ENCODE data around the gene SETD3. TPM values are rescaled to one million over a fixed set of nuclear protein-coding genes. Genes with fewer than 3 reads are reported as not detected.
"Not testable (repeated sequence)": the region's sequence is repeated elsewhere in the genome, so short reads cannot be mapped to it uniquely, and the experiment has no call there.

The SETD3 gene
- total RNA-seq, 2 experiments from 2014 or later, result 54.3 to 56.8 TPM

DNA sequence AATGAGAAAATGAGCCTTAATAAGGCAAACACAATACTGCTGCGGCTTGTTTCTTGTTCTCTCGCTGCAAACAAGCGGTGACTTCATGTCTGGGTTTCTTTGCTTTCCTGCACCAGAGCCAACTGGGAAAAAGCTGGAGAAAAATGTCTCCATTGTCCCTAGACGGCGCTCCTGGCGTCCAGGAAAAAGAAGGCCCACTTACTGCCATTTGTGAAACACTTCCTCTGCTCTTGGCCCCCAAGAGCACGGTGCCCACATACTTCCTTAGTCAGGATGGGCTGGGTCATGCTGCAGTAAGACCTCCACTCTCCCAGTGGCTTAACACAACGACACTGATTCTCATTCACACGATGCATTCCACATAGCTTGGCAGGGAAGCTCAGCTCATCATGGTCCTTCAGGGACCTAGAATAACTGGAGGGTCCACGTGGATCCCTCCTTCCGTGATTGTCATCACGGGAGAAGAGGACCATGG, 122.7 kb downstream of the SETD3 start:
- no peak for DNase-seq
- no peaks in the 10 kb centered on the region for H3K9me3 Mint-ChIP-seq
- H3K4me1 Mint-ChIP-seq (ENCODE audit: low read depth), result no peaks in the 10 kb centered on the region
- no peaks in the 10 kb centered on the region for H3K27me3 Mint-ChIP-seq
- no peak overlapping the region for H3K27ac Mint-ChIP-seq
- intact Hi-C loops (cut with micrococcal nuclease), result no loop called here
- ChIA-PET POLR2A (no interaction called here), CTCF (interaction anchor here (0.9 kb wide), 1 partner anchor 58 kb away, joined by 3 read pairs; no protein-coding TSS in a partner anchor)
- no peak overlapping the region for H3K4me3 Mint-ChIP-seq
- no peaks in the 10 kb centered on the region for H3K36me3 Mint-ChIP-seq

DNA sequence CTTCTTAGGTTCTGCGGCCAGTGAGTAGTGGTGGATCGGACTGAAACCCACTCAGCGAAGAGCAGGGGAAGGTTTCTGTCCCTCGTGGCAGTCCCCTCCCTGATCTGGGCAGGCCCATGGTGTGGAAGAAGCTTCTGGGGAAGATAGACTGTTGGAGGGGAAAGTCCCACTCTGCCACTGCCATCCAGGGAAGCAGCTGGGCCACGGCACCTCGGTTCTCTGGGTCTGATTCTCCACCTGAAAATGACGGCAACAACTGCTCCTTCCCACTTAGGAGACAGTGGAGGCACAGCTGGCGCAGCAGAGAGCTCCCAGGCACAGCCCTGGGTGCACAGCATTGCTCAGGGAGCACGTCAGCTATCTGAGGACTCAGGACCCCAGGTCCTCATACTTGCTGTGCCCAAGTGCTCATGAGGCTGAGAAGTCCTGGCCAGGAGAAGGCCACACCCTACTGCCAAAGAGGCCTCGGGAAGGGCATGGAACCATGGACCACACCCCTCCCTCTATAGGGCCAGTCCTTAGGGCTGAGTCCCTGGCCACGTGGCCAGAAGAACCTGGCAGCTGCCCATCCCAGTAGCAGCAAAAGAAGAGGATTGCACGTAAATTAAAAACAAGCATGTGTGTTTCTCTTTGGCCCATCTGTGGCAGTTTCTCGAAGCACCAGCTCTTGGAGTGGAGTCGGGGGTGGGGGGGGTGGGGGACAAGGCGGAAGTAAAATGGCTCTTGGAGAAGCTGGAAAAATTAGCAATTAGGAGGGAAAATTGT, 123.3 kb downstream of the SETD3 start:
- ChIA-PET CTCF (interaction anchor here (1.0 kb wide), 1 partner anchor 28 kb away, joined by 3 read pairs; no protein-coding TSS in a partner anchor), POLR2A (no interaction called here)

DNA sequence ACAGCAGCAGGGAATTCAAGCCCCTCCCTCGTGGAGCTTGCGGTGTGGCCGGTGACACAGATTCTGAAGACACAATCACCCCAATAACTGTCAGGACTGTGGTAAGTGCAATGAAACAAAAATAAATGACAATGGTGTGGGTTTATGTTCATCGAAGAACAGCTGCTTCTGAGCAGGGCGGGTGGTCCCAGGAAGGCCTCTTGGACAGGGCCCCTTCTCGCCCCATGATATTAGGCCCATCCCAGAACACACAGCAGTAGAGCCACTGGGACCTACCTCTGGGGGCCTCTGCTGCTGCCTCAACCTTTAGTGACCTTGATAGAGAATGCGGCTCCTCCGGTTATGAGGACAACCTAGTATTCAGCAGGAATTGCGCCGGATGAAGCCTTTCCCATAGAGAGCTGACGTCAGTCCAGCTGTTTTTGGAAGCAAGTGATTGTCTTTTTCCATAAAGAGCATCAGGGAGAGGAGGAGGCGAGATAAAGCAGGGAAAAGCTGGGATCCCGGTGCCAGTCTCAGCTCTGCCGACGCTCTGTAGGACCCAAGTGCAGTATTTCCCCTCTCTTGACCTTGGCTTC, 124.5 kb downstream of the SETD3 start:
- Mint-ChIP-seq H3K36me3 (no peaks in the 10 kb centered on the region), H3K9me3 (no peaks in the 10 kb centered on the region), H3K4me1 (ENCODE audit: low read depth) (no peaks in the 10 kb centered on the region), H3K4me3 (no peak overlapping the region), H3K27ac (no peak overlapping the region), H3K27me3 (no peaks in the 10 kb centered on the region)
- no peak for DNase-seq
- POLR2A ChIA-PET, result no interaction called here
- CTCF ChIA-PET, result interaction anchor here (0.9 to 1.3 kb wide), 3 partner anchors 30 to 60 kb away, joined by 3 read pairs; no protein-coding TSS in a partner anchor
- intact Hi-C loops (cut with micrococcal nuclease), result no loop called here

More for the DNA sequence above, 123.3 kb downstream of the SETD3 start:
- no peak for DNase-seq
- H3K4me1 Mint-ChIP-seq (ENCODE audit: low read depth), result no peaks in the 10 kb centered on the region
- H3K27me3 Mint-ChIP-seq, result no peaks in the 10 kb centered on the region
- H3K9me3 Mint-ChIP-seq, result no peaks in the 10 kb centered on the region
- intact Hi-C loops (cut with micrococcal nuclease), result no loop called here
- no peak overlapping the region for H3K4me3 Mint-ChIP-seq
- no peak overlapping the region for H3K27ac Mint-ChIP-seq
- H3K36me3 Mint-ChIP-seq, result no peaks in the 10 kb centered on the region

DNA sequence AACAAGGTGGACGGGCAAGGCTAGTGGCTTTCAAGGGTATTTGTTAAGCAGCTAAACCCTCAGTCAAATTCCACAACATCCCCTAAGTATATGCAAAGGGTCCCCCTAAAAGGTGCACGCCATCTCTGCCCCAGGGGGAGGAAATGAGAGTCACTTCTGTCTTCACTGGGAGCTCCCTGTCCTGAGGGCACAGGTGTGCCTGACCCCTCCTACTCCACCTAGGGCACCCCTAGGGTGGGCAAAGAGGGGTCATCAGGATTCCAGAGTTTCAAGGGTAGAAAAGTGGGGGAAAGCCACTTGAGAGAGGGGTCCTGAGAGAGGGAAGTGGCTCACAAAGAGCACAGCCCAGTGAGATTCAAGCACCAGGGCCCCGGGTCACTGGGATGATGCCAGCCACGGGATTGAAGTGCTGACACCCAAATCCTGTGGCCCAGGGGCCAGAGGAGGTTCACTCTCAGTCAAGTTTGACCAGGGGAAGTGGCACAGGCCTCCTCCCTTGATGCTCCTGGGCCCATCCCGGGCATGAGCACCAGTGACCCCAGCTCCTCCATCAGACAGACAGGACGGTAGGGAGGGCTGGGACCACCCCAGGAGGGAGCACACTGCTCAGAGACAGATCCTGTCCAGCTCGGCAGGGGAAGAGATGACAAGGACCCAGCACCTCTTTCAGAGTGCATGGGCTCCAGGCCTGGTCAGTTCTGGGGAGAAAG, 126.3 kb downstream of the SETD3 start:
- ChIA-PET CTCF (interaction anchor here (0.6 to 1.9 kb wide), 3 partner anchors 34 to 86 kb away, joined by 3 to 5 read pairs (median 3); no protein-coding TSS in a partner anchor), POLR2A (no interaction called here)
- Mint-ChIP-seq H3K36me3 (no peaks in the 10 kb centered on the region), H3K27ac (no peak overlapping the region), H3K4me3 (no peak overlapping the region), H3K9me3 (no peaks in the 10 kb centered on the region), H3K4me1 (ENCODE audit: low read depth) (no peaks in the 10 kb centered on the region), H3K27me3 (no peaks in the 10 kb centered on the region)
- intact Hi-C loops (cut with micrococcal nuclease), result no loop called here
- DNase-seq, result no peak

DNA sequence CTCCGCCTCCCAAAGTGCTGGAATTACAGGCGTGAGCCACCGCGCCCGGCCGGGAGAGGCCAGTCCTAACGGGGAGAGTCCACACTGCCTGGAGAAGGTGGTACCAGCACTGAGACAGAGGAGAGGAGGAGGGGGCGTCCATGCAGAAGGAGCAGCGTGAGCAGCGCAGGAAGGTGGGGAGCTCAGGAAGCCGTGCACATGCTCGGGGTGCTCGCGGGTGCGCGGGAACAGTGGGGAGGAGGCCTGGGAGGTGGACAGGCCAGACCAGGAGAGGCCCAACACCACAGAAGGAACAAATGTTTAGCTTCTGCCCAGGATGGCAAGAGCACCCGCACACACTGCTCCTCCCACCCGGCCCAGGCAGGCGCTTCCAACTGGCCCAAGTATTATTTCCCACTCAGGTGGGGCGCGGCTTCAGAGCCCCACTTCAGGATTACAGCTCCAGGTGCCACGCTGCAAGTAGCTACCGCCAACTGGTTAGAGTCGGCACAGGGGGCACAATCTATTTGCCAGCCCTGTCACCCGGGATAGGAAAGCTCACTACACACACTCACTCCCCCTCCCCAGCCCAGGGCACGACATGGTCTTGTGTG, 127.9 kb downstream of the SETD3 start:
- Mint-ChIP-seq H3K4me3 (no peak overlapping the region), H3K27me3 (no peaks in the 10 kb centered on the region), H3K27ac (no peak overlapping the region), H3K36me3 (no peaks in the 10 kb centered on the region), H3K4me1 (ENCODE audit: low read depth) (no peaks in the 10 kb centered on the region), H3K9me3 (no peaks in the 10 kb centered on the region)
- no peak for DNase-seq
- POLR2A ChIA-PET, result no interaction called here
- intact Hi-C loops (cut with micrococcal nuclease), result no loop called here
- CTCF ChIA-PET, result interaction anchor here (1.0 kb wide), 1 partner anchor 40 kb away, joined by 3 read pairs; no protein-coding TSS in a partner anchor

DNA sequence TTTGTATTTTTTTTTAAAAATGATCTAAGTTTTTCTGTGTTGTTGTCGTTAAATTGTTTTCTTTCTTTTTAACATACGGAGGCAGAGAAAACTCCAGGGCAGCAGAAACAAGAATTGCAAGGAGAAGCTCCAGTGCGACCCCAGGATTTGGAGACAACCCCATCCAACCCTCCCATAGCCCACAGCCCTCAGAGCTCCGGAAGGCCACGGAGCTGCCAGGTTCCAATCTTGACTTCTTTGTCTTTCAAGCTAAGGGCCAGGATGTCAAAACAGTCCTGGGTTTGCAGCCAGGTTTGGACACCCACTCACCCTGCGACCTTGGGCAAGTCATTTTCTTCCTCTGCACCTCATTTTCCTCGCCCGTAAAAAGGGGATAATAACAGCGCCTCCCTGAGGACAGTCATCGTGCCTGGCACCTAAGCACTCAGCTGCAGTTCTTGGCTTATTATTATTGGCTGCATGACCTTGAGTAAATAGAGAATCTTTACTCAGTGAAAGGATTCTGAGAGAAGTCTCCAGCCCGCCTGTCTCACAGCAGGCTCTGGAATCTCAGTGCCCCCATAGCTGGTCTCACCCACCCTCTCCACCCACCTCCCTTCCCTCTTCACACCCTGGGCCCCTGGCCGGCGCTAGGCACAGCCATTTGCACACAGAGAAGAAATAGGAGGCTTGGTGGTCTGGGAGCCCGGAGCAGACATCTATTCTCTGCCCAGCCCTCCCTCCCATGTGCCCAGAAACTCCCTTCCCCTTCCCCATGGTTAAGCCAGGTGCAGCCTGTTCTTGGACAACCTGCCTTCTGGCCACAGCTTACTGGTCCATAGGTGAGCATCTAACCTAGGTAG, 129.3 kb downstream of the SETD3 start:
- ChIA-PET CTCF (interaction anchor here (1.1 kb wide), 1 partner anchor 31 kb away, joined by 4 read pairs; no protein-coding TSS in a partner anchor), POLR2A (no interaction called here)
- H3K9me3 Mint-ChIP-seq, result no peaks in the 10 kb centered on the region
- no peak overlapping the region for H3K4me3 Mint-ChIP-seq
- DNase-seq, result no peak
- H3K27ac Mint-ChIP-seq, result no peak overlapping the region
- no peaks in the 10 kb centered on the region for H3K4me1 Mint-ChIP-seq (ENCODE audit: low read depth)
- intact Hi-C loops (cut with micrococcal nuclease), result no loop called here
- H3K36me3 Mint-ChIP-seq, result no peaks in the 10 kb centered on the region
- H3K27me3 Mint-ChIP-seq, result peaks cover 2% of the 10 kb centered on the region

DNA sequence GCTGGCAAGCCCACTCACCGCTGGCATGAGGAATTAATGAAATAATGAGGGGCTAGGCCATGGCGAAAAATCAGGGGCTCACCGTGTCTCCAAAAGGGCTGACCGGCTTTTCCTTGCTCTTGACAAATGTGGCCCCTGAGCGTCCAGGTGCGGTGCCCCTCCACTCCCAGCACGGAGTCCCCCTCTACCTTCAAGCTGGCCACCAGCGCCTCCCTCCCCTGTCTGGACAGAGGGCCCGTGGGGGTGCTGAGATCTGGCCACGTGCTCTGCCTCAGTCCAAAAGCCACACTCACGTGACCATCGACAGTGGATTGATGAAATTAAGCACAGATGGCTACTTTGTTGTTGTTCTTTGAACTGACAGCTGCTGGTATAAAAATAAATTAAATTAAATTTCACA, 129.9 kb downstream of the SETD3 start:
- H3K9me3 Mint-ChIP-seq, result no peaks in the 10 kb centered on the region
- no peak overlapping the region for H3K4me3 Mint-ChIP-seq

DNA sequence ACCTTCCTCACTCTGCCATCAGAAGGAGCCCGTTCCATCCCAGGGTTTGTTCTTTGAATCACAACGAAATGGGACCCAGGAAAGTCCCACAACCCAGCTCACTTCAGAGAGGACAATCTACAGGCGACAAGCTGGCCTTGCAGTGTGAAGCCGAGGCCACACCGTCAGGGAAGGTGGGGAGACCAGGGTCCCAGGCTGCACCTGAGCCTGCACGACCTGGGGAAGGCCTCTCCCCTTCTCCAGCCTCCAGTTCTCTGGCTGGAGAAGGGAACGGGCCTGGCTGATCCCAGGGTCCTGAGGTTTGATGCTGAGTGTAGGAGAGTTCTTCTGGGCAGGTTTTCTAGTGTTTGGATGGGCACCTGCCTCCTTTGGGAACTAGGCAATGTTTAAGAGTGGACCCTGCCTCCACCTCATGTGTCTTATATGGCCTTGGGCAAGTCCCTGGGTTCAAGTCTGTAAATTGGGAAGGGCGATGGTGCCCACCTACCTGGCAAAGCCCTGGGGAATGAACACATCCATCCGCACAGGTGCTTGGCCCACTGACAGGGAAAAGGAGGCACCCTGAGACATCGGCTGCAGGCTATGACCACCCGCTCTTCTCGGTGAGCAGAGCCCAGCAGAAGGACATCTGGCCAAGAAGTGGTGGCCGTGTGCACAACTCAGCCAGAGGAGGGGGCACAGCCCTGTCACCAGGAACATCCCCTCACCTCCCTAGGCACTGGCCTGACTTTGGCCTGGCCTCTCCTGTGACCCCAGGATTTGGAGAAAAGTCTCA, 130.8 kb downstream of the SETD3 start:
- no peaks in the 10 kb centered on the region for H3K9me3 Mint-ChIP-seq
- no peak for DNase-seq
- ChIA-PET CTCF (no interaction called here), POLR2A (no interaction called here)
- H3K36me3 Mint-ChIP-seq, result no peaks in the 10 kb centered on the region
- no peaks in the 10 kb centered on the region for H3K4me1 Mint-ChIP-seq (ENCODE audit: low read depth)
- no peak overlapping the region for H3K27ac Mint-ChIP-seq
- H3K27me3 Mint-ChIP-seq, result peaks cover 7% of the 10 kb centered on the region
- no peak overlapping the region for H3K4me3 Mint-ChIP-seq
- intact Hi-C loops (cut with micrococcal nuclease), result no loop called here

More for the DNA sequence above, 129.9 kb downstream of the SETD3 start:
- no peak for DNase-seq
- Mint-ChIP-seq H3K36me3 (no peaks in the 10 kb centered on the region), H3K27me3 (peaks cover 7% of the 10 kb centered on the region), H3K27ac (no peak overlapping the region), H3K4me1 (ENCODE audit: low read depth) (no peaks in the 10 kb centered on the region)
- intact Hi-C loops (cut with micrococcal nuclease), result no loop called here
- CTCF ChIA-PET, result interaction anchor here (1.1 kb wide), 1 partner anchor 31 kb away, joined by 4 read pairs; no protein-coding TSS in a partner anchor
- POLR2A ChIA-PET, result no interaction called here

DNA sequence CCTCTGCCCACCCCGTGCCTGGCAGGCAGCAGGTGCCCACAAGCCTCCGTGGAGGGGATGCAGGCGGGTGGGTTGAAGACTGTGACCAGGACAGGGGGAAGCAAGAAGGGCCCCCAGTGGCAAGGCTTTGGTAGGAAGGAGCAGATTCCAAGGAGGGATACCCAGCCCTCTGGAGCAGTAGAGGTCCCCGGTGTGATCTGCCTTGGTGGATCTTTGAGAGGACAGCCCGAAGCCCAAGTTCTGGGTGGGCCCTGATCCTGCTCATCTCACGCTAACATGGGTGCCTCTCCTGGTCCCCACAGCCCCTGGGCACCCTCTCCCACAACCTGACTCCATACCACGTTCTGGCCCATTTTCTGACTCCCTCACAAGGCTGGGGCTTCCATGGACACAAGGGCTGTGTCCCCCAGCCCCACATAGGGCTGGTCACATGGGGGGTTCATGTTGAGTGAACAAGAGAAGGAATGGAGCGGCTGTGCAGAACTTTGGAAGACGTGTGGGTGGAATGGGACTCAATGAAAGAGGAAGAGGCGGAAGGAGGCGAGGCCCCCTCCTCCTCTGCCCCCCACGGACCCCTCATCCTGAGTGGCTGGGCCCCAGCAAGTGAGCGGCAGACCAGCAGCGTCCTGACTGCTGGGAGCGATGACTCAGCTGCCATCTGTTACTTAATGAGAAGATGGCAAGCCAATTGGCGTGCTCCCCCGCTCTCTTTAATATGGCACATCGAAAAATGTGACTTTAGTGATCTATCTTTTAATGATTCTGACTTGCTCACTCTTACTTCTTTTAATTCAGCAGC, 131.6 kb downstream of the SETD3 start:
- no peaks in the 10 kb centered on the region for H3K4me1 Mint-ChIP-seq (ENCODE audit: low read depth)

DNA sequence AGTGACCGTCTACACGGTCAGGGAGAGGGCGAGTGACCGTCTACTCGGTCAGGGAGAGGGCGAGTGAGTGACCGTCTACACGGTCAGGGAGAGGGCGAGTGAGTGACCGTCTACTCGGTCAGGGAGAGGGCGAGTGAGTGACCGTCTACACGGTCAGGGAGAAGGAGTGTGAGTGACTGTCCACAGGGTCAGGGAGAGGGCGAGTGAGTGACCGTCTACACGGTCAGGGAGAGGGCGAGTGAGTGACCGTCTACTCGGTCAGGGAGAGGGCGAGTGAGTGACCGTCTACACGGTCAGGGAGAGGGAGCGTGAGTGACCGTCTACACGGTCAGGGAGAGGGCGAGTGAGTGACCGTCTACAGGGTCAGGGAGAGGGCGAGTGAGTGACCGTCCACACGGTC, 132.4 kb downstream of the SETD3 start:
- H3K4me3 Mint-ChIP-seq; H3K9me3 Mint-ChIP-seq; H3K27ac Mint-ChIP-seq; H3K4me1 Mint-ChIP-seq (ENCODE audit: low read depth); CTCF ChIA-PET; POLR2A ChIA-PET; DNase-seq; intact Hi-C loops (cut with micrococcal nuclease); H3K36me3 Mint-ChIP-seq: not testable (repeated sequence)
- peaks cover 12% of the 10 kb centered on the region for H3K27me3 Mint-ChIP-seq

More for the DNA sequence above, 131.6 kb downstream of the SETD3 start:
- POLR2A ChIA-PET, result no interaction called here
- H3K27me3 Mint-ChIP-seq, result peaks cover 11% of the 10 kb centered on the region
- H3K4me3 Mint-ChIP-seq, result no peak overlapping the region
- no peak for DNase-seq
- H3K36me3 Mint-ChIP-seq, result no peaks in the 10 kb centered on the region
- intact Hi-C loops (cut with micrococcal nuclease), result no loop called here
- CTCF ChIA-PET, result no interaction called here
- no peaks in the 10 kb centered on the region for H3K9me3 Mint-ChIP-seq
- H3K27ac Mint-ChIP-seq, result no peak overlapping the region
